Tibial artery (tissue), 4 donors: ENCODE results near the gene ARAP2.

Source experiments
- DNase-seq, 2 donors: peaks; one replicate each; pipeline ENCODE4 v3.0.0-alpha.2; 2019
- H3K27ac ChIP-seq, 2 donors: fragments of 200-600 bp; sonication (generic) in 1 of 2; 1 replicate in 1 of 2; 2 replicates in 1 of 2; pipeline ENCODE4 v1.5.1; 2018 to 2019; ENCODE audit warnings: mild to moderate bottlenecking in 1 of 2
- H3K27me3 ChIP-seq, 2 donors: fragments of 200-600 bp; sonication (generic) in 1 of 2; one replicate each; pipeline versions ENCODE4 v1.5.1 to v1.6.0; 2016 to 2019
- H3K36me3 ChIP-seq, 3 donors: fragments of 200-600 bp; sonication (generic) in 2 of 3; one replicate each; pipeline ENCODE4 v1.5.1; 2016 to 2019; ENCODE audit warnings: mild to moderate bottlenecking in 2 of 3
- H3K4me1 ChIP-seq, 4 donors: fragments of 200-600 bp; sonication (generic) in 2 of 4; 1 replicate in 3 of 4; 2 replicates in 1 of 4; pipeline ENCODE4 v1.5.1; 2016 to 2019
- H3K4me3 ChIP-seq, 2 donors: fragments of 200-600 bp; sonication (generic) in 1 of 2; 1 replicate in 1 of 2; 2 replicates in 1 of 2; pipeline ENCODE4 v1.5.1; 2018 to 2019; ENCODE audit warnings: mild to moderate bottlenecking in 2 of 2
- H3K9me3 ChIP-seq, 3 donors: fragments of 200-600 bp; sonication (generic) in 1 of 3; one replicate each; pipeline ENCODE4 v1.5.1; 2016 to 2019
- CTCF ChIP-seq, 2 experiments: fragments of 200-600 bp in 1 of 2; fragments of 450-650 bp in 1 of 2; IDR thresholded peaks; one replicate each; pipeline ENCODE4 v1.5.1; 2017 to 2019; ENCODE audit warnings: antibody characterized with exemption in 2 of 2, mild to moderate bottlenecking in 1 of 2, moderate library complexity in 1 of 2
- intact Hi-C: fragments of 100-400 bp; cut with DNase I; formaldehyde crosslinking; loops from one replicate; pipeline ENCODE4 v1.15.0; 2023; ENCODE audit warnings: low total_unique reads

The ARAP2 gene

GRCh38 chr4:36255577-36255976 lies 11.3 kb upstream of the ARAP2 start:
- Histone ChIP-seq H3K4me1 (no peaks in the 10 kb centered on the region), H3K27me3 (no peaks in the 10 kb centered on the region), H3K36me3 (no peaks in the 10 kb centered on the region), H3K27ac (no peak overlapping the region), H3K4me3 (no peak overlapping the region), H3K9me3 (no peaks in the 10 kb centered on the region)
- TF ChIP-seq CTCF (IDR thresholded peaks at IDR 0.05) = no peak
- no peak for DNase-seq
- intact Hi-C loops = no loop called here

GRCh38 chr4:36254371-36254770 lies 10.1 kb upstream of the ARAP2 start:
- Histone ChIP-seq H3K4me3 (no peak overlapping the region), H3K27me3 (no peaks in the 10 kb centered on the region), H3K9me3 (no peaks in the 10 kb centered on the region), H3K27ac (no peak overlapping the region), H3K36me3 (no peaks in the 10 kb centered on the region), H3K4me1 (no peaks in the 10 kb centered on the region)
- DNase-seq = no peak
- no peak for TF ChIP-seq CTCF (IDR thresholded peaks at IDR 0.05)
- intact Hi-C loops = no loop called here

GRCh38 chr4:36251983-36252382 lies 7.7 kb upstream of the ARAP2 start:
- no peaks in the 10 kb centered on the region for H3K27me3 ChIP-seq

GRCh38 chr4:36249610-36250009 lies 5.3 kb upstream of the ARAP2 start:
- peaks cover 0 to 3% of the 10 kb centered on the region in 2 donors for H3K27me3 ChIP-seq
- H3K9me3 ChIP-seq = no peaks in the 10 kb centered on the region
- H3K4me3 ChIP-seq = no peak overlapping the region
- H3K4me1 ChIP-seq = peaks cover 0 to 1% (median under 1%) of the 10 kb centered on the region in 4 donors
- no peak overlapping the region for H3K27ac ChIP-seq
- TF ChIP-seq CTCF (IDR thresholded peaks at IDR 0.05) = no peak
- H3K36me3 ChIP-seq = no peaks in the 10 kb centered on the region
- DNase-seq = no peak
- intact Hi-C loops = no loop called here

More at GRCh38 chr4:36251983-36252382, 7.7 kb upstream of the ARAP2 start:
- Histone ChIP-seq H3K9me3 (no peaks in the 10 kb centered on the region), H3K36me3 (no peaks in the 10 kb centered on the region), H3K27ac (no peak overlapping the region), H3K4me1 (no peaks in the 10 kb centered on the region), H3K4me3 (no peak overlapping the region)
- TF ChIP-seq CTCF (IDR thresholded peaks at IDR 0.05) = no peak
- no peak for DNase-seq
- intact Hi-C loops = no loop called here

- no peak for TF ChIP-seq CTCF (IDR thresholded peaks at IDR 0.05)
- Histone ChIP-seq H3K4me3 (peak overlapping the region; percentile 50 to 61), H3K27ac (peak overlapping the region in 1 of 2 donors; percentile 41), H3K36me3 (no peaks in the 10 kb centered on the region), H3K4me1 (peaks cover 0 to 7% (median 4%) of the 10 kb centered on the region in 4 donors), H3K27me3 (peaks cover 0 to 12% of the 10 kb centered on the region in 2 donors), H3K9me3 (no peaks in the 10 kb centered on the region)
- intact Hi-C loops = no loop called here
- DNase-seq = peak in 1 of 2 donors; percentile 64
These were observed 708 bp downstream of the ARAP2 start for GRCh38 chr4:36243355-36244256.
